Caki2 (cell line): Measurements from ENCODE around the gene DRP2. TPM values are rescaled to one million over a fixed set of nuclear protein-coding genes. Genes with fewer than 3 reads are reported as not detected.

Source experiments
- total RNA-seq: library from RNA; depleted of rRNA; stranded (reverse); fragments of >200 nt; shearing (Covaris generic); gene quantifications from 2 replicates; pipeline ENCODE4 v1.2.3, GENCODE V29; 2014; ENCODE audit warnings: low replicate concordance; rRNA removed

Gene DRP2
- total RNA-seq, 1 experiment from 2014 or later: 0.24 TPM

Other genes with a start within 250 kb of the DRP2 start
- gene TRMT2B, start 167.7 kb upstream of the DRP2 start, total RNA-seq: 15.2 and 19.2 TPM in 2 replicates
- not detected in 2 replicates for gene TMEM35A, start 140.9 kb upstream of the DRP2 start, total RNA-seq
- 22.3 and 22.5 TPM in 2 replicates for gene CENPI, start 121.6 kb upstream of the DRP2 start, total RNA-seq
- gene TAF7L, start 71.5 kb downstream of the DRP2 start, total RNA-seq: not detected in 2 replicates
- 8.0 and 10.3 TPM in 2 replicates for gene TIMM8A, start 129.0 kb downstream of the DRP2 start, total RNA-seq
- 0.07 TPM in 1 of 2 replicates, not detected in the other for gene BTK, start 166.4 kb downstream of the DRP2 start, total RNA-seq
- 446 and 1,206 TPM in 2 replicates for gene RPL36A, start 171.2 kb downstream of the DRP2 start, total RNA-seq
- 146 and 165 TPM in 2 replicates for gene GLA, start 188.1 kb downstream of the DRP2 start, total RNA-seq
- gene HNRNPH2, start 188.4 kb downstream of the DRP2 start, total RNA-seq: 22.1 and 26.8 TPM in 2 replicates